ENCODE results near the gene TMEM53.
A peak's percentile ranks its signal among the peaks of the same experiment; 100 is the strongest.

TMEM53 gene

DNA sequence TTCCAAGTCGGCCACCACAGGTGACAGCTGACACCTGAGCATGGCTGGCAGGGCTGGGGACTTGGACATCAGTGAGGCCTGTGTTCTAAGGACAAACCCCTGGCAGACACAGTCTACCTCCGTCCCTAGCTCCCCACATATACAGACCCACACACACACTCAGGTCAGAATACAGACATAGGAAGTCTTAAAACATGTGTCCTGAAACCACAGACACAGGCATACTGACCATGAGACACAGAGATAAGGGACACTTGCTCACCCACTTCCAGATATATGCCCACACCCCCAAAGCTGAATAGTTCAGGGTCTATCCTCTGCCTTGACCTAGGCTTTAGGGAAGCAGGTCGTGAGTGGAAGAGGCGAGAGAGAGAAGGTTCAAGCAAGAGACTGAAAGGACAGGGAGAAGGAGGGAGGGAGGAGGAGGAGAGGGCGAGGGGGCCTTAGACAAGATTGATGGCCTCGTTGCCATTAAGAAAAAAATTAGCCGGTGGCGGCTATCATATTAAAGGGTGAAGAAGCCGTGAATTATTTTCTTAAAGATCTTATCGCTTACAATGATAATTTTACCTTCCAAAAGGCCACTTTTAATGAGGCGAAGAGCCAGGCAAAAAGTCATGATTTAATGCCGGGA is 49.9 kb downstream of the TMEM53 start:
- no peak for DNase-seq

DNA sequence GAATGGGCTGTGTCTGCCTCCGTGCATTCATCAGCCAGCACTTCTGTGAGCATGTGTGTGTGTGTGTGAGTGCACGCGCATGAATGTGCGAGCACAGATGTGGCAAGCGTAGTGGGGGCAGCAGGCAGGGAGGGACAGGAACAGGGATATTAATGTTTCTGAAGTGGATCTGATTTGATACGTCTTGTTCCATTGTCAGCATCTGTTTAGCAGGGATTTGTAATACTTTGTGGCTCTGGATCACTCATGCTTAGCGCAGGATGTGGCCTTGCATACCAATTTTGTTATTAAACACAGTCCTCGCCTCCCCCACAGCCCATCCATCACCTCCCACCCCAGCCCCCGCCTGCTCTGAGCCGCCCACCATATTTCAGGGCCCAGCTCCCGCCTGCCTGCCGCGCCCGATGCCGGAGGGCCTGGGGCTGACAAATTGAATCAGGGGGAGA is 52.4 kb downstream of the TMEM53 start:
- no peak for DNase-seq

DNA sequence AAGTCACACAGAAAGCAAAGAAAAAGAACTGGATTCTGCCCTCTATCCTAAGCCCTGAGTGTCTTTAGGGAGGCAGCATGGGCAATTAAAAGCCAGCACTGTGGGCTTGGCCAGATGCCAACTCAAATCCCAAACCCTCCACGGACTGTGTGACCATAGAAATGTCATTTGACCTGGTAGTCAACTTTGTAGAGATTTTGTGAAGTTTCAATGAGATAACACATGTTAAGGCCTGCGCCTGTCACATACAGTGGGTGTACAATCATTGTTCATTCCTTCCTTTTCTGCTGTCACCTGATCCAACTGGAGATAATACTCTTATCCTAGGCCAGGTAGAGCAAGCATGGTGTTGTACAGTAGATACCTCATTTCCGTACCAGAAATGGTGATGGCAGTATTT is 54.2 kb downstream of the TMEM53 start:
- DNase-seq = no peak

DNA sequence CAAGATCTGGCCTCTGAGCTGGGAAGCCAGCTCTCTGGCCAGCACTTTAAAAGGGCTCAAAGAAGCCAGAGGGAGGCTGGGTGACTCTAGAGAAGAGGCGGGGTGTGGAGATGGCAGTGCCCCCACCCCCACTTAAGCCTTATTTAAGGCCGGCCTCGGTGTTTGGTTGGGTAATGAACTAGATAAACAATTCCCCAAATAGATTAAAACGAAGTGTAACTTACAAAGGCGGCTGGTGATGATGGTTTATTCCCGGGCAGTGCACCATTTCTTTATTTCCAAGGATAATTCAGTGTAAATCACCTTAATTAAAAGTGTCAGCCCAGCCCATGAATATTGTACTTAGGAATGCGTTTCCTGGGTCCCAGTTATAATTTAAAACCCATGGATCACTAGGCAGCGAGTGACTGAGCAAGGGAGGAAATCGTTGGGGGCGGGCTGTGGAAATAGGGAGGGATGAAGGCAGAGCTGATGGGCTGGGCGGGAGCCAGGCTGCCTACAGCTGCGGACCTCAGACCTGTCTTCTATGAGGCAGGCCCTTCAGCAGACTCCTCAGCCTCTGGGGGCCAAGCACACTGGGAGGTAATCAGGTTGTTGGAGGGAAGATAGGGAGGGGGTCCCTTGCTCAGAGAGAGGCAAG is 54.9 kb downstream of the TMEM53 start:
- DNase-seq = no peak

DNA sequence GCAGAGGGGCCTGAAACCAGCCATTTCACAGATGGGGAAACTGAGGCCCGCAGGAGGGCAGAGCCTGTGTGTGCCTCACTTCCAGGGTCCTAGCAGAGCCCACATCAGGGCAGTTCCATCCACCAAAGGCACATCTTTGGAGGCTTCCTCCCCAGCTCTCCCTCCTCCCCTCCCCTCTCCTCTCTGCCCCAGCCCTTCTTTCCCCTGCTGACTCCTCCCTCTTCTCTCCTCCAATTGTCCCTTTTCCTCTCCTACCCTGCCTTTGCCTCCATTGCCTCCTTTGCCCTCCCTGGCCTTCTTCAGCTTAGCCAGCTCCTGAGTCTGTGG is 56.6 kb downstream of the TMEM53 start:
- no peak for DNase-seq

DNA sequence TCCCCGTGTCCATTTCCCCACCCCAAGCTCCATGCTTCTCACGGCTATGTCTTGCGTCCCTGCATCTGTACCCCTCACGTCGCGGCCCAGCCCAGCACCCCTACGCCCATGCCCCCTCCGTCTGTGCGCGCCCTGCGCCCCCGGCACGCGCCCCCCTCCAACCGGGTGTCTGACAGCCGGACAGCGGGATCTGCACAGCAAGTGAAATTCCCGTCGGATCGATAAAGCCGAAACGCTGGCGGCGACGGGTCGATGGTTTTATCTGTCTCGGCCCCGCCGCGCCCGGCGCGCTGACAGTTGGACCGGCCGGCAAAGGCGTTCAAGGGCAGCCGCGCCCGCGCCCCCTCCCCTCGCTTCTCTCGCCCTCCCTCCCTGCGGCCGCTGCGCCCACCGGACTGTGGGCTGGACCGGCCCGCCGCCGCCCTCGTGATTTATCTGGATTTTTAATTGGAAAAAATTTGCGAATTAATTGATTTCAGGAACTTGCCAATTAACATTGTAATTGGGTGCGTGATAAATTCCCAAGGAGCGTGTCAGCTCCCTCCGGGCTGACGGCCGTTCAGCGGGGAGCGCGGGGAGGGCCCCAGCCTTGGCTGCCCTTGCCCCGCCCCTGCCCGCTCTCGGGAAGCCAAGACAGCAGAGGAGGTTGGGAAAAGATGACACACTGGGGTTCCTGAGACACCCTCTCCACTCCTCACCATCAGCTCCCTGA is 57.1 kb downstream of the TMEM53 start:
- DNase-seq = no peak

DNA sequence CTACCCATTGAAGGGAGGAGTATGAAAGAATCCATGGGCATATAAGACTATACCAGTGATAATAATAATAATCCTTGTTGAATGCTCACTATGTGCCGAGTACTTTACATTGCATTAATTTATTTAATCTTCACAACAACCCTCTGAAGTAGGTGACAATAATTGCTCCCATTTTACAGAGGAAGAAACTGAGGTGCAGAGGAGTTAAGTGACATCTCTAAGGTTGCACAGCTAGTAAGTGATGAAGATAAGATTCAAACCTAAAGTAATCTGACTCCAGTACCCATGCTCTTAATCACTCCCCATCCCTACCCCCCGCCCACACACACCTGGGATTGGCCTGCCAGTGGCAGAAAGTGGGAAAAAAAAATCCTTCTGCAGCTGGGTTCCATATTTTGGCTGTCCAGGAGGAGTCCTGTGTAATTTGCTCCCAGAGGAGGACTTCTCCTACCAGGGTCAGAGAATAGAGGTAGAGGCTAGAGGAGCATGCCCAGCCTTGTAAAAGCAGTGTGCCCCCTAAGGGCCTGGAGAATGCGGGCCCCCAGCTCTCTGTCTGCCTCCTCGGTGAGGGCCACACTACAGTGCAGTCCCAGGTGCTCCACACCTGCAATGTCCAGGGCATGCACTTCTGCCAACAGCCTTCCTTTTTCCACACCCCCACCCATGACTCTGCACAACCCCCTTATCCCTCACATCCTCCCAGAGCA is 57.8 kb downstream of the TMEM53 start:
- no peak for DNase-seq

DNA sequence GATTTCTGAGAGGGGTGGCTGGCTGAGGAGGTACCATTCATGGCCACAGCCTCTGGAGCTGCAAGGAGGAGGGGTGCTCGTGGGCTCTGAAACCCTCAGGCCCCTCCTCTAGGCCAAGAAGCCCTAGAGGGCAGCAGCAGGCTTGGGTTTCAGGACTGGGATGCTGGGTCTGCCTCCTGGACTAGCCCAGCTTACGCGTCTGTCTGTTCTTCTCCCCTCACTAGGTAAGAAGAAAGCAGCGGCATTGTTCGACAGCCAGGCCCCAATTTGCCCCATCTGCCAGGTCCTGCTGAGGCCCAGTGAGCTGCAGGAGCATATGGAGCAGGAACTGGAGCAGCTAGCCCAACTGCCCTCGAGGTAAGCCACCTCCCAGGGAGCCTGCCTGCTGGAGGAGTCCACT is 60.3 kb downstream of the TMEM53 start:
- no peak for DNase-seq

DNA sequence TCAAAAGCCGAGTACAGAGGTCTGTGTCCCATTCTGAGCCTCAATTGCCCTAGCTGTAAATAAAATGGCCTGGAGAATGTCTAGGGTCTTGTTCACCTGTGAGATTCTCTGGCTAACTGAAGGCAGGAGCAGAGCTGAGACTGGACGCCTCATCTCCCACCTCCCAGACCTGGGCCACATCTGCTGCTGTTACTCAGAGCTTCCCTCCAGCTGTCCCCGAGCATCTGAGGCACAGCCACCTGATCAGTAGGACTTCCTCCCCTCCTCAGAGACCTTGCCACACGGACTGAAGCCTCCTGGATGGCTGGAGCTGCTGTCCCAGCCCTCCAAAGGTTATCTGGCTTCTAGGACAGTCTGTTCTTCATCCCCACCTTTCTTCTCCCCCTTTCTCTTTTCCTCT is 62.4 kb downstream of the TMEM53 start:
- DNase-seq = no peak

DNA sequence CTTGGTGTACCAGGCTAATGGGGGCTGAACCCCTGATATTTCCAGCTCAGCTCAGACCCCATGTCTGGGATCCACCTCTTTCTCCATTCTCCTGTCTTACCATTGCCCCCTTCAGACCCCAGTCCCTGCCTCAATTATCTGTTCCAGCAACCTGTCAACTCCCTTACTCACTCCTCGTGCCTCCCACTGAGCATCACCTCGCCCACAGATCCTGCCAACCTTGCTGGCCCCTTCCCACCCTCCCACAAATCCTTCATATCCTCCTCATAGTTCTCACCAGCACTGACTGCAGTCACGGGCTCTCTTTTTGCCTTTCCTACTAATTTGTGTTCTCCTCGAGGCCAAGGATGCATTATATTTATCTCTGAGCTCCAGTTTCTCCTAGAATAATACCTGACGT is 62.9 kb downstream of the TMEM53 start:
- DNase-seq = no peak

DNA sequence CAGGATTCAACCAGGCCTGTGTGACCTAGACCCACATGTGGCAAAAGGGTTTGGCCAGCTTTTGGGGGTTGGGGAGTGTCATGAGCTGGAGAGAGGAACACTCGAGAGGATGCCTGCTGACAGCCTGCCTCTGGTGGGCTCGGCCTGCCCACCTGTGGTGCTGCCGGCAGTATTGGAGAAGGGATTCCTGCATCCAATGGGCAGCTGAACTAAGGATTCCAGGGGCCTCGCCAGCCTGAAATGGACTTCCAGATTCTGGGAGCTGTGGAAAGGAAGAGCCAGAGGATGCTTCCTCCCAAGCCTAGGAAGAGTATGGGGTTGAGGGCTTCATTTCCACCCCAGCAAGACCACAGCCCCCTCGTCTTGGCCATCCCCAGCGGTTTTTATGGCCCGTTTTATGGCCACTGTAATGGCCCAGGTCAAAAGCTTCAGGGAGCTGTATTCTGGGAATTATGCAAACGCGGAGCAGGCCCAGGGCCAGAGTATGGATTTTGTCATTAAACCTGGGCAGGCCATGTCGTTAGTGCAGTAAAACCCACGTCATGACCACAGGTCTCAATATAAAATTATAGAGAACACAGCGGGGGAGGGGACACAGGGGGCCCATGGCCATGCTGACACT is 63.6 kb downstream of the TMEM53 start:
- DNase-seq = no peak

DNA sequence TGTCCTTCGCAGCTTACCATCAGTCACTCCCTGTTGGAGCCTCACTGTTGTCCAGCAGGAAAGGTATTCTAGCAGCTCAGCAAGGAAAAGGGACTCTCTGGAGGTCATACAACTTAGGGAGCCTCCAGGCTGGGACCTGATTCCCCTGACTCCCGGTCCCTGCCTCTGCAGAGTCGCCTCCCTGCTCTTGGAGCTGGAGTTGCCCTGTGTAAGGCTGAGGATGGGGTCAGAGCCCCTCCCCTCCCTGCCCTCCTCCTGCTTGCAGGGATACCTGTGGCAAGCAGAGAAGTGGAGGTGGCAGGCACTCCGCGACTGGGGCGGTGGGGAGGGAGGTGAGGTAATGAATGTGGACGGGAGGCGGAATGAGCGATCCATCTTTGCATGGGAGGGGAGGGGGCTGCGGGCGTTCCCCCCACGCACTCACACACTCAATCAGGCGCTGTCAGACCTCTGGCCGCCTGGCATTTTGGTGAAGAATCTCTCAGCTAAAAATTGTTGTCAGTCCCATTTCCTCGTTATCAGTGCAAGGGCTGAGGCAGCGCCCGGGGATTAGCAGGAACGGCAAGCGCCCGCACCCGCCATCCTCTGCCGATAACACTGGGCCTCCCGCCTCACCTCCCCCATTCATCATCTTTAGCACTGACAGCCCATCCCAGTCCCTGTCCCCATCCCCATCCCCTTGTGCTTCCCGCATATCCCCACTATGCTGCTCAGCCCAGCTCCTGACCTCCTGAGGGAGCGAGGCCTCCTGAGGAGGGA is 64.3 kb downstream of the TMEM53 start:
- DNase-seq = no peak

DNA sequence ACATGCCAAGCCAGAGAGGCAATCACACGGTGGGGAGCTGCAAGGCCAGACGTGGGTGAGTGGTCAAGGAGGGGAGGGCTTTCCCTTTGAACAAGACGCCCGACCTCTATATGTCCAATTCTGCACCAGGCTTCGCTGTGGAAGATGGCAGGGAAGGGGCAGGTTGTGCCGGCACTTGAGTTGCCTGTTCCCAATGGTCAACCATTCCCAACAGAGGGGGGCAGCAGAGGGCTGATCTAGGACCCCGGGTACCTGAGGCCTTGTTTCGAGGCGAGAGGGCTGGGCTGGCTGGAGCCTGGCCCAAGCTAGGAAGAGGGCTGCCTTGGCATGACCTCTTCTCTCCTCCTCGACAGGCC is 64.9 kb downstream of the TMEM53 start:
- DNase-seq = no peak

DNA sequence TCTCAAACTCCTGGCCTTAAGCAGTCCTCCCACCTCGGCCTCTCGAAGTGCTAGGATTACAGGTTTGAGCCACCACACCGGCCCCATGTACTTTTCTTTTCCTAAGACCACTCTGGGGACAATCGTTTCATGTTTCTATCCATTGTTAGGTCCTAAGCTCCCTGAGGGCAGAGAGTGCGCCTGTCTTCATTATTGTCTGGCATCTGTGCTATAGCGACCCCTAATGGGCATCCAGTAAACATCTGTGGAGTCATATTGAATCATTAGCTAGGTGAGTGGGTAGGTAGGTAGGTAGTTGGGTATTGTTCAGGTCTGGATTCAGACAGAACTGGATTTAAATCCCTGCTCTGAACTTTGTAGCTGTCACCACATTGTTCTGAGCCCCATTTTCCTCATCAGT is 66.1 kb downstream of the TMEM53 start:
- DNase-seq = no peak

DNA sequence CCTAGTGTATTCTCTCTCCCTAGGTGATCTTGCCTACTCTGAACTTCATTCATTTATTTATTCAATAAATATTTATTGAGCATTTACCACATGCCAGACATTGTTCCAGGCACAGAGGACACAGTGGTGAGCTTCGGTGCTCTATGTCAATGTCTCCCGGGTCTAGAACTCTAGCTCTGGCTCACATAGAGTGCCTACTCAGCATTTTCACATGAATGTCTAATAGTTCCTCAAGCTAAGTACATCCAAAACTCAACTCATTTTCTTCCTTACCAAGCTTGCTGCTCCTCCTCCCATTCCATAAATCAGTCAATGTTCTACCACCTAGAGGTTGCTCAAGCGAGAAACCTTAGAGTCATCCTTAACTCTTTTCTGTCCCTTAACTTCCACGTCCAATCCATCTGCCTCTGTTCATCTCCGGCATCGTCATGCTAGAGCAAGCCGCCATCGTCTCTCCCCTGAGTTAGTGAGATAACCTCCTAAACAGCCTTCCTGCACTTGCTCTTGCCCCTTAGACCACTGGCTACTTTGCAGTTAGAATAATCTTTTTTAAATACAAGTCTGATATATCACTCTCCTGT is 67.5 kb downstream of the TMEM53 start:
- DNase-seq = no peak

DNA sequence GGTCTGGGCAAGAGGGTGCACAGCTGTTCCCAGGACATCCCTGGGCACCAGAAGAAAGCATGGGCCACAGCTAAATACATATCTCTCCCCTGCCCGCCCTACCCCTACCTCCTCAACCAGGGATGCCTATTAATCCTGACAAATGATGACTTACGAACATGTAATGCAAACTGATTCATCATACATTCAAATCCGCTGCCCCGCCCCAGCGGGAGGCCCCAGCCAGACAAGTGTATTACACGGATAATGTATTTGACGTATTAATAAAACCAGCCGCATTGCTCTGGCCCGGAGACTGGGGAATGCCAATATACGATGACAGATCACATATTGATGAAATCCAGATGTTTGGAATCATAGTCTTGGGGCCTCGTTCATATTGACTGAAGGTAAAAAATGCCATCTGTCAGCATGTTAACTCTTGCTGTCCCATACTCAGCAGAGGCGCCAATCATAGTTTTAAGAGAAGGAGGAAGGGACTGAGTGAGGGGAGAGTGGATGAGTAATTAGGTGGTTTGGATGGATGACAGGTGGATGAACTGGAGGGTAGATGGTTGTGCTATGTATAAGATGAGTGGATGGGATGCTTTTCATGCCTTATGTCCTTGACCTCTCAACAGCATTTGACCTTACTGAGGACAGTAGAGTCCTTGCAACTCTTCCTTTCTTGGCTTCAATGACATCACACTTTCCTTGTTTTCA is 68.2 kb downstream of the TMEM53 start:
- no peak for DNase-seq

DNA sequence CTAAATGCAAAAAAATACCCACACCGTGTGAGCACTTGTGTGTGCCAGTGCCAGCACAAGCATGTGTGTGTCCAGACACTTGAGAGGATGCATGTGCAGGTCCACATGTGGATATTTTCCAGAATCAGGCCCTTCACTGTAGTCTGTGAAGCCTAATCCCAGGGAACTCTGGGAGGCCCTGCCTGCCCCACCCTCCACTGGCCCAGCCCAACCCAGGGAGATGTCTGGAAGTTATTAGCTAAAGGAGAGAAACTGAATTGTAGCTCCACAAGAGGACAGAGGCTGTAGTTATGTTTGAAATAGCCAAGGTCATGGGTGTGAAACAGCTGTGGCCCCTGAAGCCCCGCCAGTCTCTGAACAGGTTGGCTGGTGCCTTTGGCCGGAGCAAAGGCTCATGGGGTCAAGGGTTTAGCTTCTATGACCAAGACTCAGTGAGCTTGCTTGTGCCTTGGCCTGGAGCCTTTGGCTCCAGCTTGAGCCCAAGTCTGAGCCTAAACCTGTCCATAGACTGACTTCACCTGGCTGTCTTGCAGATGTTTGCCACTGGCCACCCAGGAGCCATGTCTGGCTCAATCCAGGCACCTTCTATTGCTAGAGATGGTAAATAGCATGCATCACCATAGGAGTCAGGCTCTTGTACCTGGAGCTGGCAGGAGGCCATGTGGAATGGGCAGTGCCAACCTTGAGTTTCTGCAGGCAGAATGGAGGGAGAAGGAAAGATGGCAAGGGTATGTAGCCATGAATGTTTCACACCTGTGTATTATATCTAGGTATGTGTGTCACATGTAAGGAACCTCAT is 69.9 kb downstream of the TMEM53 start:
- peak; percentile 52 for DNase-seq

DNA sequence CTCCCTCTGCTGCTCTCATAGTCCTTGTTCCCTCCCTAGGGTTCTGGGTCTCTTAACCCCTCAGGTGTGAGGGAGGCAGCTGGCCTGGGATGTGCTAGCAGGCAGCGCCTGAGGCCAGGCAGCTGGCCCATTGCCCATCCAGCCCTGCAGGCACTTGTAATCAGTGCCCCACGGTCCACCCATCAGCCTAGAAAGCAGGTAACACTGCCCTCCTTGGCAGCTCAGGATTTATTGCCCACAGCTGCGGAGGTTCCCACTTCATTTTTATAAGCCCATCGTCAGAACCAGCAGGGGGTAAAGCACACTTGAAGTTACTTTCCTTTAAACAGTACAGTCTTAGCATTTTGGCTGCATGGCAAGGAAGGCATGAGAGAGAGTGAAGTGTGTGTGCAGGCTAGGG is 70.6 kb downstream of the TMEM53 start:
- DNase-seq = peak; percentile 80
